ENCODE data around the gene MAGEL2.
"Not testable (repeated sequence)": the region's sequence is repeated elsewhere in the genome, so short reads cannot be mapped to it uniquely, and the experiment has no call there.

MAGEL2 gene

GRCh38 chr15:23599053-23599452, 48.6 kb downstream of the MAGEL2 start:
- H3K4me3 ChIP-seq (ENCODE audit: low read depth in 1 of 2, low read length in 2 of 2), result no peak overlapping the region
- H3K4me1 ChIP-seq (ENCODE audit: insufficient read depth, low read length), result no peaks in the 10 kb centered on the region
- no peak overlapping the region for H3K27ac ChIP-seq (ENCODE audit: low read depth, low read length)
- H3K36me3 ChIP-seq (ENCODE audit: insufficient read depth, low read length), result no peaks in the 10 kb centered on the region
- H3K27me3 ChIP-seq (ENCODE audit: control insufficient read depth in 1 of 2, insufficient read depth in 2 of 2, low read length in 2 of 2), result no peaks in the 10 kb centered on the region
- H3K9ac ChIP-seq (ENCODE audit: low read length), result no peak overlapping the region
- H3K9me3 ChIP-seq (ENCODE audit: low read length), result no peaks in the 10 kb centered on the region

GRCh38 chr15:23597278-23597677, 50.4 kb downstream of the MAGEL2 start:
- not testable (repeated sequence) for H3K9ac ChIP-seq (ENCODE audit: low read length); H3K9me3 ChIP-seq (ENCODE audit: low read length); H3K36me3 ChIP-seq (ENCODE audit: insufficient read depth, low read length); H3K4me1 ChIP-seq (ENCODE audit: insufficient read depth, low read length); H3K27me3 ChIP-seq (ENCODE audit: control insufficient read depth in 1 of 2, insufficient read depth in 2 of 2, low read length in 2 of 2); H3K4me3 ChIP-seq (ENCODE audit: low read depth in 1 of 2, low read length in 2 of 2); H3K27ac ChIP-seq (ENCODE audit: low read depth, low read length)

GRCh38 chr15:23596736-23597135, 50.9 kb downstream of the MAGEL2 start:
- Histone ChIP-seq H3K36me3 (ENCODE audit: insufficient read depth, low read length) (no peaks in the 10 kb centered on the region), H3K4me1 (ENCODE audit: insufficient read depth, low read length) (no peaks in the 10 kb centered on the region), H3K9me3 (ENCODE audit: low read length) (no peaks in the 10 kb centered on the region), H3K27me3 (ENCODE audit: control insufficient read depth in 1 of 2, insufficient read depth in 2 of 2, low read length in 2 of 2) (no peaks in the 10 kb centered on the region), H3K9ac (ENCODE audit: low read length) (no peak overlapping the region), H3K4me3 (ENCODE audit: low read depth in 1 of 2, low read length in 2 of 2) (no peak overlapping the region), H3K27ac (ENCODE audit: low read depth, low read length) (no peak overlapping the region)

- Histone ChIP-seq H3K9ac (ENCODE audit: low read length) (no peak overlapping the region), H3K36me3 (ENCODE audit: insufficient read depth, low read length) (no peaks in the 10 kb centered on the region), H3K4me1 (ENCODE audit: insufficient read depth, low read length) (no peaks in the 10 kb centered on the region), H3K4me3 (ENCODE audit: low read depth in 1 of 2, low read length in 2 of 2) (no peak overlapping the region), H3K9me3 (ENCODE audit: low read length) (no peaks in the 10 kb centered on the region), H3K27ac (ENCODE audit: low read depth, low read length) (no peak overlapping the region), H3K27me3 (ENCODE audit: control insufficient read depth in 1 of 2, insufficient read depth in 2 of 2, low read length in 2 of 2) (no peaks in the 10 kb centered on the region)
Measured at GRCh38 chr15:23595368-23595767, 52.3 kb downstream of the MAGEL2 start.

- Histone ChIP-seq H3K9ac (ENCODE audit: low read length) (no peak overlapping the region), H3K9me3 (ENCODE audit: low read length) (no peaks in the 10 kb centered on the region), H3K4me3 (ENCODE audit: low read depth in 1 of 2, low read length in 2 of 2) (no peak overlapping the region), H3K27ac (ENCODE audit: low read depth, low read length) (no peak overlapping the region), H3K4me1 (ENCODE audit: insufficient read depth, low read length) (no peaks in the 10 kb centered on the region), H3K27me3 (ENCODE audit: control insufficient read depth in 1 of 2, insufficient read depth in 2 of 2, low read length in 2 of 2) (no peaks in the 10 kb centered on the region), H3K36me3 (ENCODE audit: insufficient read depth, low read length) (no peaks in the 10 kb centered on the region)
Measured at GRCh38 chr15:23594252-23594770, 53.4 kb downstream of the MAGEL2 start.

All from muscle layer of colon (tissue), 2 donors.